RWPE2 (cell line): ENCODE results near the gene APBB1IP.
A peak's percentile ranks its signal among the peaks of the same experiment; 100 is the strongest.
"Not testable (repeated sequence)": the region's sequence is repeated elsewhere in the genome, so short reads cannot be mapped to it uniquely, and the experiment has no call there.

Source experiments
- ATAC-seq: fragments of 200-7000 bp; cut with Tn5 transposase; 3 replicates; pipeline ENCODE4 v1.9.1; 2021; ENCODE audit warnings: low read depth
- DNase-seq: peaks from one replicate; pipeline ENCODE4 v3.0.0-alpha.2; 2020; ENCODE audit warnings: low spot score
- H3K27ac ChIP-seq: fragments of 450-650 bp; 2 replicates; pipeline ENCODE4 v1.5.1; 2017; ENCODE audit warnings: mild to moderate bottlenecking; ENCODE audit not compliant: poor library complexity, severe bottlenecking
- H3K27me3 ChIP-seq: fragments of 250-450 bp; sonication (Bioruptor Pico); 2 replicates; pipeline ENCODE4 v1.5.1; 2021; ENCODE audit warnings: mild to moderate bottlenecking, moderate library complexity; ENCODE audit not compliant: insufficient read depth, poor library complexity, severe bottlenecking
- H3K36me3 ChIP-seq: fragments of 250-450 bp; sonication (Bioruptor Pico); 2 replicates; pipeline ENCODE4 v1.5.1; 2020; ENCODE audit warnings: low read depth, mild to moderate bottlenecking, moderate library complexity
- H3K4me1 ChIP-seq: fragments of 250-450 bp; sonication (Bioruptor Pico); 2 replicates; pipeline ENCODE4 v1.5.1; 2021; ENCODE audit warnings: mild to moderate bottlenecking, moderate library complexity; ENCODE audit not compliant: insufficient read depth, poor library complexity, severe bottlenecking
- H3K4me3 ChIP-seq: fragments of 250-450 bp; sonication (Bioruptor Pico); 2 replicates; pipeline ENCODE4 v1.5.1; 2021; ENCODE audit warnings: mild to moderate bottlenecking, moderate library complexity; ENCODE audit not compliant: severe bottlenecking
- H3K9me3 ChIP-seq: fragments of 250-450 bp; sonication (Bioruptor Pico); 2 replicates; pipeline ENCODE4 v1.5.1; 2021; ENCODE audit warnings: mild to moderate bottlenecking, moderate library complexity; ENCODE audit not compliant: severe bottlenecking
- CTCF ChIP-seq: fragments of 450-650 bp; IDR thresholded peaks from one replicate; pipeline ENCODE4 v1.5.1; 2017; ENCODE audit warnings: mild to moderate bottlenecking, moderate library complexity; ENCODE audit not compliant: poor library complexity, severe bottlenecking

Gene APBB1IP

GRCh38 chr10:26467639-26468038 is 29.5 kb downstream of the APBB1IP start:
- H3K9me3 ChIP-seq: no peaks in the 10 kb centered on the region
- H3K27ac ChIP-seq: no peak overlapping the region
- no peaks in the 10 kb centered on the region for H3K4me1 ChIP-seq
- ATAC-seq: no peak
- no peaks in the 10 kb centered on the region for H3K27me3 ChIP-seq
- no peak overlapping the region for H3K4me3 ChIP-seq
- no peak for TF ChIP-seq CTCF
- H3K36me3 ChIP-seq: no peaks in the 10 kb centered on the region
- DNase-seq: no peak

- Histone ChIP-seq H3K9me3 (no peaks in the 10 kb centered on the region), H3K36me3 (no peaks in the 10 kb centered on the region), H3K4me3 (no peak overlapping the region), H3K27me3 (no peaks in the 10 kb centered on the region), H3K4me1 (no peaks in the 10 kb centered on the region), H3K27ac (no peak overlapping the region)
- DNase-seq: no peak
- TF ChIP-seq CTCF: no peak
- ATAC-seq: peak; percentile 64; the same call in 2 of the 3 replicates
Measured at GRCh38 chr10:26468291-26468690, 30.1 kb downstream of the APBB1IP start.

DNA sequence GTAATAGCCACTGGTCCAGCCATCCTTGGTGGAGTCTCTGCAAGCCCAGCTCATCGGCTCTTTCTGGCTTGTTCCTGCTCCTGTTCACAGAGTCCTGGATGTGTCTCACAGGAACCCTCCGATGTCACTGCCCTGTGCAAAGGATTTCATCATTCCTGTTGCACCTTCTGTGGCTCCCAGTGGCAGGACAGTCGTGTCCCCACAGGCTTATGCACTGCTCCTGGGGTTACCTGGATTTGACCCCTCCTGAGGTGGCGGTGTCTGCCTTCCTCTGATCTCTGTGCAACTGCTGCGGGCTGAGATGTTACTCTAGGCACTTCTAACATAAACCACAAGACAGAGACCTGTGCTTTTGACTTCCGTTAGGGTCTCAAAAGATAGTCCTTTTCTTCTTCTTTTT is 30.6 kb downstream of the APBB1IP start:
- Histone ChIP-seq H3K27me3 (no peaks in the 10 kb centered on the region), H3K4me1 (no peaks in the 10 kb centered on the region), H3K9me3 (no peaks in the 10 kb centered on the region), H3K4me3 (no peak overlapping the region), H3K36me3 (no peaks in the 10 kb centered on the region), H3K27ac (no peak overlapping the region)
- TF ChIP-seq CTCF: no peak
- ATAC-seq: no peak
- DNase-seq: no peak

GRCh38 chr10:26472492-26472778 is 34.3 kb downstream of the APBB1IP start:
- H3K27ac ChIP-seq: no peak overlapping the region
- no peaks in the 10 kb centered on the region for H3K9me3 ChIP-seq
- DNase-seq (no peak), ATAC-seq (no peak)
- H3K4me3 ChIP-seq: no peak overlapping the region
- H3K27me3 ChIP-seq: no peaks in the 10 kb centered on the region
- H3K4me1 ChIP-seq: no peaks in the 10 kb centered on the region
- no peaks in the 10 kb centered on the region for H3K36me3 ChIP-seq
- no peak for TF ChIP-seq CTCF

DNA sequence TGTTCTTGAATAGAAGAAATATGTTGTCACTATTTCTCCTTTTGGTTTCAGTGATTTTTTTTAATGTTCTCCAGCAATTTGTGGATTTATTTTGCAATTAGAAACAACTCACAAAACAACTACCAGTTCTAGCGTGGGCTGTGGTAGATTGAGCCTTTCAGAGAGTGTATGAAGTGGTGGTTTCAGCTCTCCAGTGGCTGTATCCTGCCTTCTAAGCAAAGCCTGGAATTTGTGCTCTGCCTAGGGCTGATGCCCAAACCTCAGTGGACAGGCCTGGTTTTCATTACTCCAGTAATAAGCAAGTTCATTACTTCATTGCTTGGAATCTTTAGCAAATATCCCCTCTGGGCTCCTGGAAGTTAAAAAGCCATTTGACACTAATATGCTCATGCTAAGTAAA is 35.9 kb downstream of the APBB1IP start:
- Histone ChIP-seq H3K4me3 (no peak overlapping the region), H3K36me3 (no peaks in the 10 kb centered on the region), H3K4me1 (no peaks in the 10 kb centered on the region), H3K9me3 (no peaks in the 10 kb centered on the region), H3K27me3 (no peaks in the 10 kb centered on the region), H3K27ac (no peak overlapping the region)
- ATAC-seq (no peak), DNase-seq (no peak)
- TF ChIP-seq CTCF: no peak

DNA sequence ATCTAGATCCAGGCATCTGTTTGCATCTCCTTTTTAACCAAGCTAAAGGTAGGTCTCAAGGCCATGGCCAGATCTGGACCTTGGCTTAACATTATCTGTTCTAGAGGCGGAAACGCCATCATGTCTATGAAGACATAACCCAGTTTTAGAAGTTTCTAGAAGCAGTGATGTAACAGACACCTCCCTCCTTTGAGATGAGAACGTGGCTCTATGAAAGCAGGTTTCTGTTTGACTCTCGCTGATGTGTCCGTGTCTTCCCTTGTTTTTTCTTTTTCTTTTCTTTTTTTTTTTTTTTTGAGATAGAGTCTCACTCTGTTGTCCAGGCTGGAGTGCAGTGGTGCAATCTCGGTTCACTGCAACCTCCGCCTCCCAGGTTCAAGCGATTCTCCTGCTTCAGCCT is 36.7 kb downstream of the APBB1IP start:
- ATAC-seq, H3K27me3 ChIP-seq, H3K4me3 ChIP-seq, H3K36me3 ChIP-seq, H3K27ac ChIP-seq, H3K4me1 ChIP-seq, DNase-seq, H3K9me3 ChIP-seq: not testable (repeated sequence)
